Muscle layer of colon (tissue), 2 donors: ENCODE measurements around the gene MICB.
"Not testable (repeated sequence)": the region's sequence is repeated elsewhere in the genome, so short reads cannot be mapped to it uniquely, and the experiment has no call there.

Experiments
- H3K27ac ChIP-seq: one replicate; pipeline ENCODE4 v1.7.0; 2013; ENCODE audit warnings: low read depth, mild to moderate bottlenecking, low read length, moderate library complexity
- H3K27me3 ChIP-seq, 2 donors: one replicate each; pipeline ENCODE4 v1.7.0; 2013; ENCODE audit warnings: low read length in 2 of 2, mild to moderate bottlenecking in 2 of 2; ENCODE audit not compliant: insufficient read depth in 2 of 2, control insufficient read depth in 1 of 2
- H3K36me3 ChIP-seq: one replicate; pipeline ENCODE4 v1.7.0; 2013; ENCODE audit warnings: mild to moderate bottlenecking, low read length; ENCODE audit not compliant: insufficient read depth
- H3K4me1 ChIP-seq: one replicate; pipeline ENCODE4 v1.7.0; 2013; ENCODE audit warnings: mild to moderate bottlenecking, low read length; ENCODE audit not compliant: insufficient read depth
- H3K4me3 ChIP-seq, 2 donors: one replicate each; pipeline ENCODE4 v1.7.0; 2013; ENCODE audit warnings: low read length in 2 of 2, low read depth in 1 of 2, mild to moderate bottlenecking in 1 of 2, moderate library complexity in 1 of 2
- H3K9ac ChIP-seq: one replicate; pipeline ENCODE4 v1.7.0; 2013; ENCODE audit warnings: low read length
- H3K9me3 ChIP-seq: one replicate; pipeline ENCODE4 v1.7.0; 2013; ENCODE audit warnings: mild to moderate bottlenecking, low read length
- donor health status: abdominal sarcoma.
- donor health status: Adenocarcinoma of cecum.

Gene MICB

DNA sequence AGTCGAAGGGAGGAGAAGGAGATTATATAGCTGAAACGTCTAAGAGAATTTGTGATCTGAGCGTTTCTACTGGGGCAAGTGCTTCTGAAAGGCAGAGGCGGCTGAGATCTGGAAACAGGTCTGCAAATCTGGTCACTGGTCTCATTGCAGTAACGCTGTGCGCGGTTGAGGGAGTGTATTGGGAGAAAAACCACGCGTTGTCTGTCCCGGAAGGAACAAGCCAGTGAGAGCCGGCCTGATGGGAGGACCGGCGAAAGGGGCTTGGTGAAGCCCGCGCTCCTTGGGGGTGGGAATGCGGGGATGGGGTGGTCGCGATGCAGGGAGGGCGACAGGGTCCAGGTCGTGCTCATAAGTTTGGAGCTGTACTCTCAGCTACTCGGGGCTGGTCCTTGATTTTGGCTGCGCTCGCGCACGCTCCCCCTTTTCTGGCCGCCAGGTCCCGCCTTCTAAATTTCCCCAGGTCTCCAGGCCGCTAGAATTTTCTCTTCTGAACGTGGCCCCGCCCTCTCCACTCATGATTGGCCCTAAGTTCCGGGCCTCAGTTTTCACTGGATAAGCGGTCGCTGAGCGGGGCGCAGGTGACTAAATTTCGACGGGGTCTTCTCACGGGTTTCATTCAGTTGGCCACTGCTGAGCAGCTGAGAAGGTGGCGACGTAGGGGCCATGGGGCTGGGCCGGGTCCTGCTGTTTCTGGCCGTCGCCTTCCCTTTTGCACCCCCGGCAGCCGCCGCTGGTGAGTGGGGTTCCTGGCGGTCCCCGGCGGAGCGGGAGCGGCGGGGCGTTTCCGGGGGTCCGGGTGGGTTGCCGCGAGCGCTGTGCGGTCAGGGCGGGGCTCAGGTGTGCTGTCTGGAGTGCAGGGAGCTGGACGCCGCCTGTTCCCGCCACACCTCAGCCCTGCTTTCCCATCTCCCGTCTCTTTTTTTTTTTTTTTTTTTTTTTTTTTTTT is at the start of gene MICB:
Gene MICB, plus strand, starts transcription at position 615 of the 946 bp plus-strand sequence. Its CDS starts 49 bp downstream, at position 664.
- Histone ChIP-seq H3K27ac (no peak within 1 kb of the TSS), H3K9me3 (no peaks in the 10 kb centered on the region), H3K4me3 (peak within 1 kb of the TSS; percentile 57 to 58), H3K27me3 (peaks cover 0 to 52% of the 10 kb centered on the region in 2 donors), H3K36me3 (no peaks in the 10 kb centered on the region), H3K9ac (no peak within 1 kb of the TSS), H3K4me1 (peaks cover 6% of the 10 kb centered on the region)

DNA sequence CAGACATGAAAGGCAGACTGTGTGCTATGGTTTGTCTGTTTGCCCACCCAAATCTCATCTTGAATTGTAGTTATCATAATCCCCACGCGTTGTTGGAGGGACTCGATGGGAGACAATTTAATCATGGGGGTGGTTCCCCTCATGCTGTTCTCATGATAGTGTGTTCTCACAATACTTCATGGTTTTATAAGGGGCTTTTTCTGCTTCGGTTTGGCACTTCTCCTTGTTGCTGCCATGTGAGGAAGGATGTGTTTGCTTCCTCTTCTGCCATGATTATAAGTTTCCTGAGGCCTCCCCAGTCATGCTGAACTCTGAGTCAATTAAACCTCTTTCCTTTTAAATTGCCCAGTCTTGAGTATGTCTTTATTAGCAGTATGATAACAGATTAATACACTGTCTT is 47.2 kb upstream of the MICB start:
- H3K9ac ChIP-seq, result no peak overlapping the region
- no peaks in the 10 kb centered on the region for H3K36me3 ChIP-seq
- no peak overlapping the region for H3K27ac ChIP-seq
- no peaks in the 10 kb centered on the region for H3K9me3 ChIP-seq
- H3K4me1 ChIP-seq, result no peaks in the 10 kb centered on the region
- no peaks in the 10 kb centered on the region for H3K27me3 ChIP-seq
- H3K4me3 ChIP-seq, result no peak overlapping the region

DNA sequence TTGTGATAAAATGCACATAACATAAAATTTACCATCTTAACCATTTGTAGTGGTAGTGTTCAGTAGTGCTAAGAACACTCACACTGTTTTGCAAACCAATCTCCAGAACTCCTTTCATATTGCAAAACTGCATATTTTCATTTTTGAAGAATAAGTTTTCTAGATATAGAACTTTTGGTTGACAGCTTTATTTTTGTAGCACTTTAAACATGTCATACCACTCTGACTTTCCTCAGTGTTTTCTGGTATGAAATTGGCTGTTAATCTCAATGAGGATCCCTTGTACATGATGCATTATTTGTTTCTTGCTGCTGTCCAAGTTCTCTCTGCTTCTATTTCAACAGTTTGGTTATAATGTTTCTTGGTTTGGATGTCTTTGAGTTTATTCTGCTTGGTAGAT is 45.1 kb upstream of the MICB start:
- no peaks in the 10 kb centered on the region for H3K9me3 ChIP-seq
- H3K36me3 ChIP-seq, result no peaks in the 10 kb centered on the region
- no peak overlapping the region for H3K27ac ChIP-seq
- H3K4me3 ChIP-seq, result no peak overlapping the region
- no peaks in the 10 kb centered on the region for H3K27me3 ChIP-seq
- no peak overlapping the region for H3K9ac ChIP-seq
- no peaks in the 10 kb centered on the region for H3K4me1 ChIP-seq

DNA sequence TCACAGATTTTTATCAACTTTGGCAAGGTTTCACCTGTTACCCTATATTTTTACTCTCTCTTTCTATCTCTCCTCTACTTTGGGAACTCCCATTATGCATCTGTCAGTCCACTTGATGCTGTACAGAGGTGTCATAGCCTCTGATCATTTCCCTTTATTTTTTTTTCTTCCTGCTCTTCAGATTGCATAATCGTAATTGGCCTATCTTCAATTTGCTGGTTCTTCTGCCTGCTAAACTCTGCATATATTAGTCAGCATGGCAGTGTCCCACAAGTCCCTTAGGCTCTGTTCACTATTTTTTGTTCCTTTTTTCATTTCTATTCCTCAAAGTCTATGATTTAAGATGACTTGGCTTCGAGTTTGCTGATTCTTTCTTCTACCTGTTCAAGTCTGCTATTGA is 44.7 kb upstream of the MICB start:
- Histone ChIP-seq H3K9ac (no peak overlapping the region), H3K9me3 (no peaks in the 10 kb centered on the region), H3K4me1 (no peaks in the 10 kb centered on the region), H3K36me3 (no peaks in the 10 kb centered on the region), H3K27ac (no peak overlapping the region), H3K27me3 (no peaks in the 10 kb centered on the region), H3K4me3 (no peak overlapping the region)

DNA sequence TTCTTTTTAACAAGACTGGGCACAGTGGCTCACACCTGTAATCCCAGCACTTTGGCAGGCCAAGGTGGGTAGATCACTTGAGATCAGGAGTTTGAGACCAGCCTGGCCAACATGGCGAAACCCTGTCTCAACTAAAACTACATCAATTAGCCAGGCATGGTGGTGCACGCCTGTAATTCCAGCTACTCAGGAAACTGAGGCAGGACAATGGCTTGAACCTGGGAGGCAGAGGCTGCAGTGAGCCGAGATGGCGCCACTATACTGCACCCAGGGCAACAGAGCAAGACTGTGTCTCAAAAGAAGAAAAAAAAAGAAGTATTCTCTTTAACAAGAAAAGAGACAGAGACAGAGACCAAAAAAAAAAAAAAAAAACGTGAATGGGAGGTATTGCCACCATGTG is 38.1 kb upstream of the MICB start:
- not testable (repeated sequence) for H3K27me3 ChIP-seq, H3K4me1 ChIP-seq, H3K36me3 ChIP-seq, H3K9me3 ChIP-seq, H3K4me3 ChIP-seq, H3K27ac ChIP-seq, H3K9ac ChIP-seq

DNA sequence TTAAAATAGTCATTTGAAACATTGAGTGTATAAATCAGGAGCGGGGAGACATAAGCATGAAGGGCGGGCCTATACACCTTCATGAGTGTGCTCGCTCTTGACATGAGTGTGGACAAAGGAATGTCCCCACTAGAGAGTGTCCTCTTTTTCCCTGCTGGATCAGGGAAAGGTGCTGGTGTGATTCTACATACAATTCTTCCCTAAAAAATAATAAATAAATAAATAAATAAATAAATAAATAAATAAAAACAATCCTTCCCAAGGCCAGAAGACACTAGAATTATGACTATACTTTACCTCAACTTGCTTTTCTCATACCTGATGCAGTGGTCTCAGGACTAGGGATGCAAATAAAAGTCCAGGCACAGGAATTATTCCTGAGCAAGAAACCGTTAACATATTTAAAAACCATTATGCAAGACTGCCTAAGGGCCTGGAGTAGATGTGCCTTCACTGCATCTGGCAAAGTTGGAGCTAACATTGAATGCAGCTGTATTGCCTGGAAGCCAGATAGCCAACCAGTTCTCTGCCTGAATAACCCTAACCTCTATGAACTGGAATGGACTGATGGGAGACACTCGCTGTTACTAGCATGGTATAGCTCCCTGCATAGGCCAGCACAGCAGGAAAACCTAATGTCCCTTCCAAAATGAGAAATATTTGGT is 37.5 kb upstream of the MICB start:
- Histone ChIP-seq H3K27ac (no peak overlapping the region), H3K27me3 (peaks cover 0 to 6% of the 10 kb centered on the region in 2 donors), H3K36me3 (no peaks in the 10 kb centered on the region), H3K4me1 (no peaks in the 10 kb centered on the region), H3K9ac (no peak overlapping the region), H3K9me3 (no peaks in the 10 kb centered on the region), H3K4me3 (no peak overlapping the region)

DNA sequence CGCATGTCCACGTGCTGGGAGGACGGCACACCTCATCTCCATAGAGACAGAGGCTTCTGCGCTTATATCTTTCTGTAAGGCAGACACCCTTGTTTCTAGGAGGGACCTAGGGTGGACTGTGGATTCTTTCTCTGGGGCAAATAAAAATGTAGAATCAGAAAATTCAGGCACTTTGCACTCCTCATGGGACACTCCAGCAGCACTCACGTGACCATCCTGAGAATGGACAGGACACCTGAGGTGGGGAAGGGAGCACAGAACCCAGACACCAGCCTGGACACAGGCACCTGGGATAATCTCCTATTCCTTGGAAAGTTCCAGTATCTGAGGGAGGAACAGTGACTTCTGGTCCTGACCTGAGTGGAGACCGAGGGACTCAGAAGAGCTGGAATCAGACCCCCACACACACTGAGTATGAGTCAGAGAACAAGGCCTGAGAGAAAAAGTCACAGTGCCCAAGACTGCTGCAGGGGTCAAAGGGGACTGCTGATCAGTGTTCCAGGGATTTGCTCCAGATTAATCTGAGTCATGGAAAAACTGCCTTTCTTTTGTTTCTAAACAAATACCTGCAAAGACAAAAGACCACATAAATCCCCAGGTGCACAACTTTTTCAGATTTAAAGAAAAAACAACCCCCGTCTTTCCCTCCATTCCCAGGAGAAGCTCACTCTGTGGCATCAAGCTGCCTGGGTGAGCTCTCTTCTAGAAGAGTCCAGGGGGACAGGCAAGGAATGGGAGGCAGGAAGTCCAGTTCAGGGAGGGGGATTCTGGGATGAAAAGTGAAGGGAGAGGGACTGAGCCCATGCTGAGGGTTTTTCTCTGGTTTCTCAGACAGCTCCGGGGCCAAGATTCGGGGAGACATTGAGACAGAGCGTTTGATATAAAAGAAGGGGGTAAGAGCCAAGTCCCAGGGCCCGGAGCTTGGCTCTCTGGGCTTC is 35.6 kb upstream of the MICB start:
- H3K27me3 ChIP-seq, result peaks cover 0 to 6% of the 10 kb centered on the region in 2 donors
- H3K36me3 ChIP-seq, result no peaks in the 10 kb centered on the region
- H3K4me3 ChIP-seq, result peak overlapping the region; percentile 15 to 24
- H3K4me1 ChIP-seq, result no peaks in the 10 kb centered on the region
- no peak overlapping the region for H3K9ac ChIP-seq
- H3K9me3 ChIP-seq, result no peaks in the 10 kb centered on the region
- no peak overlapping the region for H3K27ac ChIP-seq

DNA sequence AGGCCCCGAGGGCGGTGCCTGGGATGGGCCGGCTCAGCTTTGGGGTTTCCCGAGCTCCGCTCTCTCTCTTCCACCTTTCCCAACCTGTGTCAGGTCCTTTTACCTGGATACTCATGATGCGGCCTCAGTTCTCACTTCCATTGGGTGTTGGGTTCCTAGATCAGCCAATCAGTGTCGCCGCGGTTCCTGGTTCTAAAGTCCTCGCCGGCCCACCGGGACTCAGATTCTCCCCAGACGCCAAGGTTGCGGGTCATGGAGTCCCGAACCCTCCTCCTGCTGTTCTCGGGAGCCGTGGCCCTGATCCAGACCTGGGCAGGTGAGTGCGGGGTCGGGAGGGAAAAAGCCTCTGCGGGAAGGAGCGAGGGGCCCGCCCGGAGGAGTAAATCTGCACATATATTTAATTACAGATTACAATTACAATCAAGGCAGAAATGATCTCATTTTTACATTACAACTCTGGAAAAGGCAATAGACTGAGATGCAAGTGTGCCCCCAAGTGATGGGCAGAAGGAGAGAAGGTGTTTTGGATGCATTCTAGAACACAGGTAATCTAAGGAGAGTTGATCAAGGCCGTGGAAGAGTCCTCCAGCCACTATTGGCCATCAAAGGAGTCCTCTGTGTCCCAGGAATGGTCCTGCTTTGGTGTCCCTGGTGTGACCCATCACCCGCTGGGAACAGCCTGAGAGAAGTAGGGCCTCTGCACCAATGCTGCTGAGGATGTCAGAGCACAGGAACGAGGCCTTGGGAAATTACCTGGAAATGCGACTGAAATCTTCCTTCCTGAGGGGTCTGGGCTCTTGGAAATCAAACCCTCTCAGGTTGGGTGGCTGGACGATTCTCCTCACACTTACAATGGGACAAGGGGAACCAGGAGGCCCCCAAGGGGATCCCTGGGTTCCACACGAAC is 34.7 kb upstream of the MICB start:
- H3K4me3 ChIP-seq, result peak overlapping the region; percentile 15 to 24

DNA sequence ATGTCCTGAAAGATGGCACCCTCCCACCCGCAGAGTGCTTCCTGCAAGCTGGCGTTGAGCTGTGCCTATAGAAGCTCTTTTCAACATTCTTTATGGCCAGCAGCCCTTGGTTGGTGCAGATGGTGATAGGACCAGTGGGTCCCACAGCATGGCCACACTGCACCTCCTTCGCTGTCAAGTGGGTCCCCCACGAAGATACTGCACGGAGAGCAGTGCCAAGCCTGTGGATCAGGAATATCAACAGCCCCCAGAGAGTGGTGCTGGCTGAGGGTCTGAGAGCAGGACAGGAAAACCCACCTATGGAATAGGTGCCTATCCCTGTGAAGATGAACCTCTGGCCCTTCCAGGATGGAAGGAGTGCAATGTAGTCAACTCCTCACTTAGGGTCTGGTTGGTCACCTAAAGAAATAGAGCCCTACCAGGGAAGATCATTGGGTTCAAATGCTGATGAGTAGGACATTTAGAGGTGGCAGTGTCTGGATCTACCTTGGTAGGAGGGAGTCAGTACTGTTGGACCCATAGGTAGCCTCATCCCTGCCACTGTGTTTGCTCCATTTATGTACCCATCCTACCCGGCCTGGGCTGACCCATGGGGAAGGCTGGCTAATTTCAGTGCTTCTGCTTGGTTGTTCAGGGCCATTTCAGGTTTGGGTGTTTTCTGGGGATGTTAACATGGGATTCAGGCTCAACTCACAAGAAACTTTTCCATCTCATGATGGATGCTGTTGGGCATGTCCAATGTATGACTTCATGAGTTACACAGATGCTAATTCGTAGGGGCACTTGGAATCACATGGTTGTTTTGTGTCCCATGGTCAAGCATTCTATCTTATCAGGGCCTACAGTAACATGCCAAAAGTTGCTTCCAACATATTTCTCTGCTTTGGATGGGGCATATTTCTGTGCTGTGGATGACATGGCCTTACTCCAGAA is 33.4 kb upstream of the MICB start:
- Histone ChIP-seq H3K27me3 (peaks cover 0 to 6% of the 10 kb centered on the region in 2 donors), H3K4me1 (no peaks in the 10 kb centered on the region)

More for the DNA sequence above, 34.7 kb upstream of the MICB start:
- no peaks in the 10 kb centered on the region for H3K9me3 ChIP-seq
- H3K9ac ChIP-seq, result no peak overlapping the region
- H3K27me3 ChIP-seq, result peaks cover 0 to 6% of the 10 kb centered on the region in 2 donors
- H3K36me3 ChIP-seq, result no peaks in the 10 kb centered on the region
- H3K27ac ChIP-seq, result no peak overlapping the region
- H3K4me1 ChIP-seq, result no peaks in the 10 kb centered on the region

DNA sequence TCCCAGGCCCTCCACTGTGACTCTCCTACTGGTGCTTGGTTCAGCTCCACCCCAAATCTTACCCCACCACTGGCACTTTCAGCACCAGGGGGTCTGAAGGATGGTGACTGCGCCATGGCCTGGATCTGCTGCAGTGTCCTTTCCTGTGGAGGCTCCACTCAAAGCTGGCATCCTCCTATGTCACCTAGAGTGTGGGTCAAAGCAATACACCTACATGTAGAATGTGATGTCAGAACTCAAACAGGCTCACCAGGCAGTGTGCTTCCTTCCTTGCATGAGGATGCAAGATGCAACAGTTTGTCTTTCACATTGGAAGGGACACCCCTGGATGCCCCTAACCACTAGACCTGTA is 32.8 kb upstream of the MICB start:
- no peaks in the 10 kb centered on the region for H3K4me1 ChIP-seq
- no peak overlapping the region for H3K9ac ChIP-seq
- H3K4me3 ChIP-seq, result no peak overlapping the region
- peaks cover 0 to 6% of the 10 kb centered on the region in 2 donors for H3K27me3 ChIP-seq
- no peaks in the 10 kb centered on the region for H3K36me3 ChIP-seq
- H3K9me3 ChIP-seq, result no peaks in the 10 kb centered on the region
- H3K27ac ChIP-seq, result no peak overlapping the region

More for the DNA sequence above, 33.4 kb upstream of the MICB start:
- Histone ChIP-seq H3K27ac (no peak overlapping the region), H3K9me3 (no peaks in the 10 kb centered on the region), H3K4me3 (peak overlapping the region in 1 of 2 donors; percentile 24), H3K9ac (no peak overlapping the region), H3K36me3 (no peaks in the 10 kb centered on the region)
